ENCODE data around the gene ASIC2.

Gene ASIC2

GRCh38 chr17:33202796-33203495 lies 90.1 kb downstream of the ASIC2 start:
- DNase-seq: no peak

GRCh38 chr17:33202021-33202420 lies 91.1 kb downstream of the ASIC2 start:
- DNase-seq: no peak

- DNase-seq: no peak
These were observed 91.8 kb downstream of the ASIC2 start for GRCh38 chr17:33201283-33201682.

- no peak for DNase-seq
These were observed 92.5 kb downstream of the ASIC2 start for GRCh38 chr17:33200587-33200986.

- DNase-seq: no peak
These were observed 93.3 kb downstream of the ASIC2 start for GRCh38 chr17:33199571-33200510.

GRCh38 chr17:33198954-33199353 lies 94.1 kb downstream of the ASIC2 start:
- no peak for DNase-seq

GRCh38 chr17:33197342-33197741 lies 95.8 kb downstream of the ASIC2 start:
- DNase-seq: no peak

GRCh38 chr17:33196883-33197282 lies 96.2 kb downstream of the ASIC2 start:
- DNase-seq: no peak

GRCh38 chr17:33192951-33193911 lies 99.9 kb downstream of the ASIC2 start:
- DNase-seq: no peak

GRCh38 chr17:33183487-33184026 lies 109.5 kb downstream of the ASIC2 start:
- no peak for DNase-seq

GRCh38 chr17:33179151-33179550 lies 113.9 kb downstream of the ASIC2 start:
- DNase-seq: no peak

GRCh38 chr17:33178681-33179080 lies 114.4 kb downstream of the ASIC2 start:
- no peak for DNase-seq

GRCh38 chr17:33175562-33175961 lies 117.5 kb downstream of the ASIC2 start:
- DNase-seq: no peak

- DNase-seq: no peak
These were observed 121.2 kb downstream of the ASIC2 start for GRCh38 chr17:33171931-33172330.

- no peak for DNase-seq
These were observed 123.4 kb downstream of the ASIC2 start for GRCh38 chr17:33169580-33170285.

GRCh38 chr17:33167736-33168135 lies 125.4 kb downstream of the ASIC2 start:
- DNase-seq: no peak

- no peak for DNase-seq
These were observed 126.6 kb downstream of the ASIC2 start for GRCh38 chr17:33166472-33166871.

- no peak for DNase-seq
These were observed 128.8 kb downstream of the ASIC2 start for GRCh38 chr17:33164169-33164881.

- no peak for DNase-seq
These were observed 129.4 kb downstream of the ASIC2 start for GRCh38 chr17:33163533-33164168.

- no peak for DNase-seq
These were observed 138.1 kb downstream of the ASIC2 start for GRCh38 chr17:33154869-33155455.

Data from amniotic stem cell (primary cell).